NCI-H460 (cell line): ENCODE data around the gene OR10H3. TPM values are rescaled to one million over a fixed set of nuclear protein-coding genes. Genes with fewer than 3 reads are reported as not detected.
"Not testable (repeated sequence)": the region's sequence is repeated elsewhere in the genome, so short reads cannot be mapped to it uniquely, and the experiment has no call there.

Experiments
- DNase-seq: peaks from one replicate; pipeline ENCODE4 v3.0.0-alpha.2; 2016; ENCODE audit warnings: low read depth; ENCODE audit errors: extremely low read depth
- total RNA-seq: library from RNA; depleted of rRNA; stranded (reverse); fragments of >200 nt; shearing (Covaris generic); gene quantifications from 2 replicates; pipeline ENCODE4 v1.2.3, GENCODE V29; 2014; rRNA removed

Gene OR10H3
- total RNA-seq, 1 experiment from 2014 or later = not detected

DNA sequence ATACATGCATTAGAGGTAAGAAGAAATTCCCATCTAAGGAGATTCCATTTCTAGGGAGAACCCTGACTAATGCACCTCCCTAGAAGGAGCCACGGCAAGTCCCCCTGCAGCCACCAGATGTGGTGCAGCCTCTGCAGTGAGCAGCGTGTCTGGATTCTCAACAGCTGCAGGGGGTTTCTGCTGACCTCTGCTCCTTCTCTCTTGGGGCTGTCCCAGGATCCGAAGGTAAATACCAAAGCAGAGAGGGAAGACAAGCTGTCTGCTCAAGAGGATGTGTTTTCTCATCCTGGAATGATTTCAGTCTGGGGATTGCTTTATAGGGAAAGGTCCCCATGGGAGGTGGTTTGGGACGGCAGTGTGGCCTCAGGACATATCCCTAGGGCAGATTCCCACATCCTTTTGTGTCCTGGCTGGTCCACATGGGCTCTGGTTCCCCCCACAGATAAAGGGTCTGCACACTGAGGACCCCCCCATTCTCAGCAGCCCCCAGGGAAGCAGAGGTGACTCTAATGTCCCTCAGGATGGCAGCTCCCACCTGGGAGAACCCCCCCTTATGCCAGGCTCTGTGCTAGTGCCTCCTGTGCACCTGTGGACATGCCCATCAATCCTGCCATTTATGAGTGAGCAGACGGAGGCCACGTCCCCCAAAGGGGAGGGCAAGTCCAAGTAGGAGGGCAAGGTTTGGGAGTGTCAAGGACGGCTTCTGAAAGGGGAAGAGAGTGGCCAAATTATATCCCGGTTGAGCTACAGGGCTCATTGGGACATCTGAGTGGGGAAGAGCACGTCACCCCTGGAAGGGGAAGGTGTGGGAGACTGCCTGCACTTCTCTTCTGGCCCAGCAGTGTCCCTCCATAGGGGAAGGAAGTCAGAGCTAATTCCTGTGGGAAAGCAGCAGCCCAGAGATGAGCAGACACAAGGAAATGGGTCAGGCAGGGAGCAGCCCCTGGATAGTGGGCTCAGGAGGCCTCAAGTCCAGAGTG lies 39.5 kb downstream of the OR10H3 start:
- DNase-seq = no peak

DNA sequence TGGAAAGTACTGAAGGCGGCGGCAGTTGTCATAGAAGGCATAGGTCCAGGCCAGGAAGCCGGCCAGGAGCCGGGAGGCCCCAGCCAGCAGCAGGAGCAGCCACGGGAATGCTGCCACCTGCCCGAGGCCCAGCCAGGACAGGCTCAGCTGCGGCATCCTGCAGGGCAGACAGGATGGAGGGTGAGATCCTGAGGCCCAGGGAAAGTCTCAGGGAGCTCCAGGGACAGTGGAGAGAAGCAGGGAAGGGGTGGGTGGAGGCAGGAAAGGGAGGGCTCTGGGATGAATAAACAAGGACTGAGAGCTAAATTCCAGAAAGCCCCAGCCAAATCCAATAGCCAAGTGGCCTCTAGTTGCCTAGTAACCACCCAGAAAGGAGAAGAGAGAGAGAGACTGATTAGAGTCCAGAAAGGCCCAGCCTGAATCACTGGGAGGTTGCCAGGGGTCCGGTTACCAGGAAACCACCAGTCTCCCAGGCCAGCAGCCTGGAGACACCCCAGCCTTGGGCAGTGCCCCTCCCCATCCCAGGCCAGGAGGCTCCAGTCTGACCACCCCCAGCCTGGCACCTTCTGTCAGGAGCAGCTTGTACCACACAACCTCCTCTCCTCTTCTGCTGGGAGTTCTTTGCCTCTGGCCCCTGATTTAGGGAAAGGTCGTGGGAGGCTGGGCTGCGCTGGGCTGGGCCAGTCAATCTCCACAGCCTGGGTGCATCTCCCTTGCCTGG lies 42.1 kb downstream of the OR10H3 start:
- no peak for DNase-seq

DNA sequence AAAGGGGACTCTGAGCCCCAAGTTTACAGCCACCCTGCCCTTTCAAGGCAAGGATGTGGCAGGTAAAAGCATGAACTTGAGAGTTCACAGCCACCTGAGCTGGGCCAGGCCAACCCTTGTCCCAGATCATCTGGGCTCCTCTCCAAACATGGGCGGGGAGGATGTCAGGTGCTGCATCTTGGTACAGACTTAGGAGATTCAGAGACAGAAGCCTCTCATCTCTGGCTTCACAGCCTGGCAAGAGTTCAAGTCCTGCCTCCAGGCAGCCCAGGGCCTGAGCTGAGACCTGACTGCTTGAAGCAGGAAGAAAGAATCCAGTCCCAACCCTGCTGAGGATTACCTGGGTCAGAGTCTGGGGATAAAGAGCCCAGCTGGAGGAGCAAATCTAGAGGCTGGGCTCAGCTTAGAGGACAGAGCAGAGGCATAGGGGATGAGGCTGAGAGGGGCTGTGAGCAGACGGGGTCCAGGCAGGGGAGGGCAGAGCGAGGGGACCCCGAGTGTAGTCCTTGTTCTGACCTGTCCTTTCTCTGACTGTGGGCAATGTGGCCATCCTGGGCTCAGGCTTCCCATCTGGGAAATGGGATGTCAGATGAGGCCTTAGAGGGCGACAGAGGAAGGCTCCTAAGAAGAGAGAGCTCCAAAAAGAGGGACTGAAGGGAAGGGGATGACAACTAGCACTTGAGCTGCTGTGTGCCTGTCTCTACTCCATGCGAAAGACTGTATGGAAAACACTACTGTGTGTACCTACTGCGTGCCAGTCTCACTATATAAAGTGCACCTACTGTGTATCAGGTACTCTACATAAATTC lies 43.0 kb downstream of the OR10H3 start:
- no peak for DNase-seq

DNA sequence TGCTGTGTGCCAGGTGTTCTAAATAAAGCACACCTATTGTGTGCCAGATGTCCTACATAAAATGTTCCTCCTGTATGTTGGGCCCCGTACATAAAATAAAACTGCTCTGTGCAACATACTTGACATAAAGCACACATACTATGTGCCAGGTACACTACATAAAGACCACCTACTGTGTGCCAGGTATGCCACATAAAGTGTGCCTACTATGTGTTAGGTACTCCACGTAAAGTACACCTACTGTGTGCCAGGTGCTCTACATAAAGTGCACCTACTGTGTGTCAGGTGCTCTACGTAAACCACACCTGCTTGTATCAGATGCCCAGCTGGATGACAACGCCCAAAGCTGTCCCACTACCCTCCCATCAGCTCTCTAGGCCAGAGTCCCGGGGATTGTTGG lies 43.9 kb downstream of the OR10H3 start:
- no peak for DNase-seq

DNA sequence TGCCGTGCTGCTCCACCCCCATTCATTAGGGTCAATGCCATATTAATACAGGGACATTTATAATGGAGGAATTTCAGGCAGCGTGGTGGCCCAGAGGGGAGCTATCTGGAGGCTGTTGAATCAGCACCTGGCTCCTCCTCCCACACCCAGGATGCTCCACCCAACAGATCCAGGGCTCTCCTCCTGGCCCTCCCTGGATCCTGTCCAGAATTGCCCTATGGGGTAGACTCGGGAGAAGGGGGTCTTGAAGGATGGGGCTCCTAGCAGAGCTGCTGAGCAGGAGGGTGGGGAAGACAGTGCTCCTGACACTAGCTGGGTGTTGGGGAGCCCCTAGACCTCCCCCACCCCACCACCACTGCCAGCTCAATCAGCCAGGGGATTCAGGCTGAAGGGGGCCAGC lies 44.4 kb downstream of the OR10H3 start:
- no peak for DNase-seq

DNA sequence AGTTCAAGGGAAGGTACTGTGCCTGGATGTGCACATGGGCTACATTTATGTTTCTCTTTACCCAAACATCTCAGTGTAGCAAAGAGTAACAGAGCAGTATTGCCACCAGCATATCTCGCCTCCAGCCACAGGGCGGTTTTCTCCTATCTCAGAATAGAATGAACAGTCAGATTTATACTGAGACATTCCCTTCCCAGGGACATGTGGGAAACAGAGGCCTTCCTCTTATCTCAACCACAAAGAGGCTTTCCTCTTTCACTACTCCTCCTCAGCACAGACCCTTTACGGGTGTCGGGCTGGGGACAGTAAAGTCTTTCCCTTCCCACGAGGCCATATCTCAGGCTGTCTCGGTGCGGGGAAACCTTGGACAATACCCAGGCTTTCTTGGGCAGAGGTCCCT lies 45.1 kb downstream of the OR10H3 start:
- DNase-seq = not testable (repeated sequence)

DNA sequence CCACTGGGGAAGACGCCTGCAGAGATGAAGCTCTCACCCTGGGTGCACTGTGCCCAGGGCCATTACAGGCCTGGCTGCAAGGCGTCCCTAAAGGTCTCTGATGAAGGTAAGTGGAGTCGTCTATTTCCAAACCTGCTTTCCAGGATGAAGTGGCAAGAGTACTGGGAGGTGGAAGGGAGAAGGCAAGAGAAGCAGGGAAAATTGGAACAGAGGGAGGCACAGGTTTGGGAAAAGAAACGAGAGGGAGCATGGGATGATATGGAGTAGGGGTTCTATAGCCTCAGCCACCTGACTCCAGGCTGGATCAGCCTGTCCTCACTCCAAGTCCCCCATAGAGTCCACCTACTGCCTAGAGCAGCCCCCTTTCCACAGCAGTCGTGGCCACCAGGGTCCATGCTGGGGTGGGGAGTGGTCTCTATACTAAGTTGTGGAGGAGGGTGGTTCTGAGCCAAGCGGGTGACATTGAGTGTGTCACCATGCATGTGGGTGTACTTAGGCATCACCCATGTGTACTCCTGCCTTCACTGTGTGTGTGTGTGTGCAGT lies 49.9 kb downstream of the OR10H3 start, which contains the start of gene OR10H5:
OR10H5 (plus strand) TSS at position 51 of the 545 bp plus-strand sequence. CDS start 6,388 bp downstream, outside the sequence.
- DNase-seq = no peak

DNA sequence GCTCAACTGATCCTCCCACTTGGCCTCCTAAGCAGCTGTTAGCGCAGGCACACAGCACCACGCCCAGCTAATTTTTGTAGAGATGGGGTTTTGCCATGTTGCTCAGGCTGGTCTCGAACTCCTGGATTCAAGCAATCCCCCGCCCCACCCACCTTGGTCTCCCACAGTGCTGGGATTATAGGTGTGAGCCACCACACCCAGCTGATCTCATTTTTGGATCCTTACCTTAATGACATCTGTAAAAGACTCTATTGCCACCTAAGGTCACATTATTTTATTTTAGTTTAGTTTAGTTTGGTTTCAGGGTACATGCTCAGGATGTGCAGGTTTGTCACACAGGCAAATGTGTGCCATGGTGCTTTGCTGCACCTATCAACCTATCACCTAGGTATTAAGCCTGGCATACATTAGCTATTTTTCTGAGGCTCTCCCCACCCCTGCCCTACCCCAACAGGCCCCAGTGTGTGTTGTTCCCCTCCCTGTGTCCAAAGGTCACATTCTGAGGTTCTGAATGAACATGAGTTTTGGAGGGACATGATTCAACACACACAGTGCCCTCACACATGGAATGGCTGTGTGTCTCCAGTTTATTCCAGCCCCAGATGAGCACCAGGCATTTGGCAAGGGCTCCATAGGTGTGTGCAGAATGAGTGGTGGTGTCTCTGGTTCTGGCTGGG lies 50.9 kb downstream of the OR10H3 start:
- no peak for DNase-seq

DNA sequence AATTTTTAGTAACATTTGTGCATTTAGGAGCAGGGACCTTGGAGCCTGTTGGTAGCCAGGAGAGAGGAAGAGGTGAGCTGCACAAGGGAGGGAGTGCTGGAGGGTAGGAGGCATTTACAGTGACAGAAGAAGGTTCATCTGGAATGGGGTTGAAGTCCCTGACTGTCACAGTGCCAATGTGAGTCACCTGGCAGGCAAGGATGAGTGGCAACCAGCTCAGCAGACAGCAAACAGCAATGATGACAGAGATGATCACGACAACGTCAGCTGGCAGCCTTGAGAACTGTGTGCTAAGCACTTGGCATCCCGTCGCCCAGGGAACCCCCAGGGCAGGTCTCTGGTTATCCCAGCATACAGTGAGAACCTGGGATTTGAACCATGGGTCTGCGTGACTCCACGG lies 52.3 kb downstream of the OR10H3 start:
- DNase-seq = no peak

Other genes starting within 250 kb of the OR10H3 start
- gene CYP4F22, start 229.5 kb upstream of the OR10H3 start, total RNA-seq = not detected in 2 replicates
- gene CYP4F8, start 122.8 kb upstream of the OR10H3 start, total RNA-seq = not detected in 2 replicates
- 2.9 and 3.0 TPM in 2 replicates for gene CYP4F3, start 97.1 kb upstream of the OR10H3 start, total RNA-seq
- not detected in 2 replicates for gene CYP4F12, start 64.9 kb upstream of the OR10H3 start, total RNA-seq
- not detected in 2 replicates for gene OR10H2, start 10.0 kb upstream of the OR10H3 start, total RNA-seq
- not detected in 2 replicates for gene OR10H5, start 49.7 kb downstream of the OR10H3 start, total RNA-seq
- gene OR10H1, start 77.7 kb downstream of the OR10H3 start, total RNA-seq = not detected in 2 replicates
- gene CYP4F2, start 160.1 kb downstream of the OR10H3 start, total RNA-seq = not detected in 2 replicates
- gene CYP4F11, start 196.5 kb downstream of the OR10H3 start, total RNA-seq = 108 and 123 TPM in 2 replicates
- not detected in 2 replicates for gene OR10H4, start 211.0 kb downstream of the OR10H3 start, total RNA-seq